GDM1 (cell line): ENCODE data around the gene BACE2.
"Not testable (repeated sequence)": the region's sequence is repeated elsewhere in the genome, so short reads cannot be mapped to it uniquely, and the experiment has no call there.

Experiments
- DNase-seq: peaks from one replicate; lab custom pipeline; 2025; lab: John Stamatoyannopoulos, UW

Gene BACE2

DNA sequence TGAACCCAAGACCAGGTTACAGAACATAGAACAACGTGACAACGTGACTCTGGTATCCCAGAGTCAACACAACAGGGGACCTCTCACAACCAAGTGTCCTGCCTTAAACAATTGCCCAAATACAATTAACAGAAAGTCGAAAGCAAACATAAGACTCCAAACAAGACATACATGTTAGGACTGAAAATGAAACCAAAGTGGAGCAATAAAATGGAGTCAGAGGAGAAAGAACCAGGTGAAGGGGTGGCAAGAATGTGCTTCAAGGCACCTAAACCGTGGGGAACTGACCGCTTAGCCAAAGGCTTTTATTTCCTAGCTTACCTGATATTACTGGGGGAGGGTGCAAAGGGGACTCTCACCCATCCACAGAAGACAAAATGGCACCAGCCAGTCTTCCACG lies 17.8 kb downstream of the BACE2 start:
- no peak for DNase-seq

GRCh38 chr21:41186755-41187536 lies 19.0 kb downstream of the BACE2 start:
- no peak for DNase-seq

- DNase-seq, result no peak
Observed at GRCh38 chr21:41187537-41188025, 19.6 kb downstream of the BACE2 start.

DNA sequence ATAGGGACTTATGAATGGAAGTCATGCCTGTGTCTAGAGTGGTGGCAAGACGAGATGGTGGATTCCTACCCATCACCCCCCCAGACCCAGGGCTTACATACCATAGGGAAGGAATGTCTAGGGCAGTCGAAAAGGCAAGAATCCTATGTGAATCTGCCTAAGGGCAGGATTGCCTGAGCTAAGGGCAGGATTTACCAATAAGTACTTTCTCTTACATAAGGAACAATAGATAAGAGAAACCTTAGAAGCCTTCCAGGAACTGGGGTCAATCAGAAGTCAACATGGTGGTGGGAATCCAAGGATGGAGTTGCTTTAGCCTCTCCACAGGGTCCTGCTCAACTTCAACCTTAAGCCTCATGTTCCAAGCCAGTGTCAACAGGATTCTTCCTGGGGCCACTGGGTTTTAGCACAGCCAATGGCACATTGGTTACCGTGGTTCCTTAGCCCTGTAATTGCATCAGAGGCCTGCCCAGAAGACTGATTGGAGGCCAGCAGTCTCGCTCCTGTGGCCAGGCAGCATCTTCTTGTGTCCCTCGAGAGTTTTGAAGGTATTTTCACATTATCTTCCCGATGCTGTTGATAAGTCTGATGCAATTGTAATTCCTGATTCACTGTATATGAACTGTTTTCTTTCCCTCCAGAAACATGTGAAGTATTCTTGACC lies 20.7 kb downstream of the BACE2 start:
- no peak for DNase-seq

DNA sequence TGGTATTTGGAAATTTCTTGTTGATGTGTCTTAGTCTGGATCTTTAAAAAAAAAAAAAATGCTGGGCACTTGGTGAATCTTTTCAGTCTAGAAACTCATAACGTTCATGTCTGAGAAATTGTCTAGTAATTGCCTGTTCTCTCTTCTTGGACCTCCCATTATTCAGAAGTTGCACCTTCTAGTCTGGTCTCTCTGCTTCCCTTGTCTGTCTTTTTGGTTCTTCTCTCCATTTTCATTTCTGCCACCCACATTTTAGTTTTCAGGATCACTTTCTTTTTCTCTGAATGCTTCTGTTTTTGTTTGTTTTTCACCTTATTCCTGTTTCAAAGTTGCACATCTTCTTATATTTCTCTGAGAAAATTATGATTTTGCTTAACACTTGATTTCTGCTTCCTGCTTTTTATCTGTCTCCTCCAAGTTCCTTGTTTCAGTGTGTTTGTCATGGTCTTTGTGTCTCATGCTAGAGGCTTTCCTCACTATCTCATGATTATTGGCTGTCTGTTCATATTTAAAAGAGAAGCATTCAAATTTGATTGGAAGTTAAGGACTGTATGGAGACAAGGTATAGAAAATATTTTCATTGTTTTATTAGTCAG lies 21.3 kb downstream of the BACE2 start:
- DNase-seq, result no peak

- not testable (repeated sequence) for DNase-seq
Observed at GRCh38 chr21:41192552-41192951, 24.6 kb downstream of the BACE2 start.

GRCh38 chr21:41195311-41195710 lies 27.4 kb downstream of the BACE2 start:
- no peak for DNase-seq

DNA sequence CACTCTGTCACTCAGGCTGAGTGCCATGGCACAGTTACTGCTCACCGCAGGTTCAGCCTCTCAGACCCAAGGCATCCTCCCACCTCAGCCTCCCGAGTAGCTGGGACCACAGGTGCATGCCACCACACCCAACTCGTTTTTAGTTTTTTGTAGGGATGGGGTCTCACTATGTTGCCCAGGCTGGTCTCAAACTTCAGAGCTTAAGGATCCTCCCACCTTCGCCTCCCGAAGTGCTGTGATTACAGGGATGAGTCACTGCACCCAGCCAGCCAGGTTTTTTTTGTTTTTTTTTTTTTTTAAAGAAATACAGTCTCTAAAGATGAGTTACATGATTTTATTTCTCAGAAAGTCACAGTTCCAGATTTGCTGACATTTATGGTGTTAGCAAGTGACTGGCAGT lies 29.0 kb downstream of the BACE2 start:
- no peak for DNase-seq

GRCh38 chr21:41197582-41197981 lies 29.6 kb downstream of the BACE2 start:
- DNase-seq, result no peak

GRCh38 chr21:41198647-41199046 lies 30.7 kb downstream of the BACE2 start:
- not testable (repeated sequence) for DNase-seq

DNA sequence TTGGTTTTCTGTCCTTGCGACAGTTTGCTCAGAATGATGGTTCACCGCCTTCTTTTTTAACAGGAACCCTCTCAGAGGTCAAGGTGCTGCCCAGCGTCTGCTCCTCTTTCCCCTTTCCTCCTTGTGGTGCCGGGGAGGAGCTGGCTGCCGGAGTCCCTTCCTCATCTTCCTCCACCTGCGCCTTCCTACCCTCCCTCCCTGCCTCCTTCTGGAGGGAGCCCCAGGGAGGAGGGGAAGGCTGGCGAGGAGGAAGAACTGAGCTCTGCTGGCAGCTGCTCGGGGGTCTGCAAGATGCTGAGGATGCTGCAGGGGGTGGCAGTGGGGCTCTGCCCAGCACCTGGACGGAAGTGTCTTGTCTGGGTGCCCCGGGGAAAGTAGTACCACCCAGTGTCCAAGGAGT lies 31.2 kb downstream of the BACE2 start:
- DNase-seq, result no peak

GRCh38 chr21:41199588-41199987 lies 31.6 kb downstream of the BACE2 start:
- no peak for DNase-seq

DNA sequence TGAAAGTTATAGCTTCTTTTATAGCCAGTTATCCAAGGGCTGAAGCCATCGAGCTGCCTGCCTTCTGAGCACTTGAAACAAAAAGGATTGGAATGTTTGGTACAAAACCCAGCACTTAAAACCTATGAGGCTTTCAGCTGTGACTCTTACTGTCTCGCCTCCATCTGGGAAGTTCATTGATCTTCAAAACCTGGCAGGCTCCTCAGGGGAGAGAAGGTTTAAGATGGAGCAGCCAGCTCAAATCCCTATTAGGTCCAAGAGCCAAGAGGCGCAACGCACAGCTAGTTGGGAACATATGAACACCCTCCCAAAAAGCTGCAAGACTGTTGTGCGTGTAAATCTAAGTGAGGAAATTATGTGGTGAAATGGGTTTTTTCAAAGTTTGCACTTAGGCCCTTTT lies 33.4 kb downstream of the BACE2 start:
- no peak for DNase-seq

- DNase-seq, result no peak
Observed at GRCh38 chr21:41204736-41205135, 36.8 kb downstream of the BACE2 start.

DNA sequence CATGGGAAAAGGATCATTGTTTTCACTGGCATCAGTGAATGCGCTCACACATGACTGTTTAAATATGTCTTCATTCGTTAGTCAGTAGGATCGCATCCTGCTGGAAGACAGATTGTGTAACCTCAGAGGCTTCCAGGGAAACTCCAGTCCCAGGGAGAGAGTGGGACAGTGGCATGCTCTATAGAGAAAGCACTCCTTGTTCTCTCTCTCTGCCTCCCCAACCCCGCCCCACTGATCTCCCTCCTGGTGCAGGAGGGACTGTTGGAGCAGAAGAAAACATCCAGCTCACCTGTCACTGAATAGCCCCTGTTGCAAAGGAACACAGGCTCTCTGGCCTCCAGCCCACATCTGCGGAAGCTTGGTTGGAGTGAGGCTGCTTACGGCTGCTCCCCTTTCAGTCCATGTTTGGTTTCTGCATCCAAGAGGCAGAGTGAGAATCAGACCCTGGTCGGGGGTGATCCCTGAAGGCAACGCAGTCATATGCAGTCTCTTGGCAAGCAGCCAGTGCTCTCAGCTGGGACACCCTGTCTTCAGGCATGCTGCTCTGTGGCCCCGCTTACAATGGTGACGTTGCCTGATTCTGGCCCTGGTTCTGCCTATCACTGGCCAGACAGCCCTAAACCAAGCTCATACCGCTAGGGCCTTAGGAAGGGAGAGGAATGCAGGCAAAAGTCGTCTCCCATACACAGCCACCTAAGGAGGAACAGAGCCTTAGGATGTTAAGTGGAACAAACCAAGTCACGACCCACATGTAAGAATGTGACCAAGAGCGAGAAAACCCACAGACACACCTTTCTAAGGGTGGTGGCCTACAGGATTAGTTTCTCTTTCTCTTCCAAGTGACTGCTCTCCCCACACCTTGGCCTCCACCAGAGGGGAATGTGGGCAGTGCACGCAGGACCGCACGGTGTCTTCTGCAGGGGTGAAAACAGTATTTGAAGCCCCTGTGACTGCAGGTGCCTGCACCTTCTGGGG lies 39.7 kb downstream of the BACE2 start:
- no peak for DNase-seq

GRCh38 chr21:41208376-41208763 lies 40.4 kb downstream of the BACE2 start:
- DNase-seq, result no peak

GRCh38 chr21:41209016-41209619 lies 41.2 kb downstream of the BACE2 start:
- DNase-seq, result no peak

GRCh38 chr21:41210426-41211059 lies 42.6 kb downstream of the BACE2 start:
- no peak for DNase-seq

DNA sequence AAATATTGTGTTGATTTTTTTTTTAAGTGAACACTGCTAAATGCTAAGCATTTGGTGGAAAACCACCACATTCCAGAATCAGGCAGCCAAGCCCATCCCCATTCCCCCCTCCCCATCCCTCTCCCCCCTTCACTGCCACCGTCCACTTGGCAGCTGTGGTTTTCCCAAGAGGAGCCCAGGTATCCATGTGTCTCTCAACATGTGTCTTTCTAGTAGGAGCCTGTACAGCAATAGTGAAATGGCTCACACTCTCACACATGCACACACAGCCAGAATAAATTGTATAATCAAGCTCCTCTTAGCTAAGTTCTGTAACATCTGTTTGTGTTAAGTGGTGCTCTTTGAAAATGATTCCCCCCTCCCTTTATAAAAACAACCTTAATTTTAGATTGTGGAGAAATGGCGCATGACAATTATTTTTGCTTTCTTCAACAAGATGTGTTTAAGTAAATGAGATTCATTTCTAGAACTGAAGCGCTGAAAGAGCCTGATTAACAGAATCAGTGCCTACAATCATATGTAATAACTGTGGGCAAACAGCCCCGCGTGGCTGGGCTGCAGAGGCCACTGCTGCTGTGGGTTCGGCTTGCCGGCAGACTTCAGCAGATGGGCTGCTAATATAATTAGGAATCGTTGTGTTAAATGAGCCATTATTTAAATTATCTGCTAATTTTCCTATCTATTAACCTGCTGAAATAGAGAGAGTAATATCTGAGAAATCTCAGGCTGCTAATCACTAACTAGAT lies 43.3 kb downstream of the BACE2 start:
- no peak for DNase-seq

- no peak for DNase-seq
Observed at GRCh38 chr21:41213021-41213420, 45.1 kb downstream of the BACE2 start.
